Measurements from ENCODE around the gene TMEM72. TPM values are rescaled to one million over a fixed set of nuclear protein-coding genes. Genes with fewer than 3 reads are reported as not detected.

Gene TMEM72
- total and polyA plus RNA-seq, 2 of the 13 experiments (the other 11 are each of a cell fraction or from before 2014, with no cell fraction given) = 0.04 TPM; not detected in 1

GRCh38 chr10:44935201-44935965, 24.2 kb downstream of the TMEM72 start (continued):
- no peak for TF ChIP-seq PRDM4 (CRISPR knock-in tag; IDR thresholded peaks at IDR 0.05; ENCODE audit: borderline replicate concordance)
- TF ChIP-seq MLX (CRISPR knock-in tag; IDR thresholded peaks at IDR 0.05) = peak; percentile 54; the same call in 1 of the 2 replicates
- no peak for TF ChIP-seq CEBPZ (IDR thresholded peaks at IDR 0.05; ENCODE audit: low read length)
- TF ChIP-seq HOXA7 (CRISPR knock-in tag; IDR thresholded peaks at IDR 0.05) = no peak
- TF ChIP-seq FOXO4 (CRISPR knock-in tag; conservative IDR thresholded peaks at IDR 0.05) = no peak
- TF ChIP-seq ZNF503 (CRISPR knock-in tag; IDR thresholded peaks at IDR 0.05) = peak; percentile 63; the same call in 1 of the 2 replicates
- TF ChIP-seq MIXL1 (CRISPR knock-in tag; IDR thresholded peaks at IDR 0.05) = peak; percentile 82; the same call in 1 of the 2 replicates
- peak; percentile 93 for TF ChIP-seq KLF6 (CRISPR knock-in tag; IDR thresholded peaks at IDR 0.05)
- TF ChIP-seq ZNF672 (CRISPR knock-in tag; IDR thresholded peaks at IDR 0.05) = no peak
- TF ChIP-seq EP300 (IDR thresholded peaks at IDR 0.05; ENCODE audit: low read depth in 2 of 2, low read length in 2 of 2) = peak in 1 of 2 experiments; percentile 61; a peak in 1 of 4 replicates
- 0 out of 2 replicates have a peak, but pooled peaks have one; percentile 40 for TF ChIP-seq EP300 (CRISPR knock-in tag; IDR thresholded peaks at IDR 0.05; ENCODE audit: borderline replicate concordance)
- no peak for TF ChIP-seq CERS6 (CRISPR knock-in tag; IDR thresholded peaks at IDR 0.05)
- no peak; the same call in 1 of the 2 replicates for TF ChIP-seq DRAP1 (CRISPR knock-in tag; IDR thresholded peaks at IDR 0.05)
